GM12865 (cell line): ENCODE measurements around the gene ARHGAP42.
"Not testable (repeated sequence)": the region's sequence is repeated elsewhere in the genome, so short reads cannot be mapped to it uniquely, and the experiment has no call there.

ENCODE experiments used
- DNase-seq: peaks from one replicate; pipeline ENCODE4 v3.0.0; 2010; ENCODE audit warnings: low read depth
- H3K4me3 ChIP-seq: 2 replicates; pipeline ENCODE4 v1.5.1; 2011; ENCODE audit warnings: mild to moderate bottlenecking, low read depth, low read length, control low read depth
- CTCF ChIP-seq: IDR thresholded peaks from 2 replicates; pipeline ENCODE4 v1.5.1; 2011; ENCODE audit warnings: low read length, control low read depth, low read depth, inconsistent platforms; ENCODE audit not compliant: insufficient read depth; ENCODE audit errors: missing control alignments

ARHGAP42 gene

GRCh38 chr11:100883830-100884229, 196.7 kb downstream of the ARHGAP42 start:
- no peak for DNase-seq
- TF ChIP-seq CTCF = no peak
- no peak overlapping the region for H3K4me3 ChIP-seq

- H3K4me3 ChIP-seq = no peak overlapping the region
- no peak for DNase-seq
- TF ChIP-seq CTCF = no peak
Measured at GRCh38 chr11:100887659-100888058, 200.6 kb downstream of the ARHGAP42 start.

DNA sequence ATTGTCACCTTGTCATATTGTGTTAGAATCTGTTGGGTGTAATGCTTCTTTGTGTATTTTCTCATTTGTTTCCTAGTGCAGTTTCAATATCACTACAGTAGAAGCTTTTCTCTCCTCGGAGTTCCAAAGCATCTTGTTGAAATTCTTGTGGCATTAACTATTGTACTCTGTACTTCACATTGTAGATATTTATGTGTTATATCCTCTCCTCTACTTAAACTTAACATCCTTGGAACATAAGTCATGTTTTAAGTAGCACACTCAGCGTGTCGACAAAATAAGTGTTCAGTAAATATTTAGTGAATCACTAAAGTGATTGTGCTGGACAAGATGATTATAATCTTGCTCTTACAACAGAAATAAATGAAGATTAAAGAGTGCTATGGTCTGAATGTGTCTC, 201.7 kb downstream of the ARHGAP42 start:
- no peak overlapping the region for H3K4me3 ChIP-seq
- no peak for DNase-seq
- TF ChIP-seq CTCF = no peak

DNA sequence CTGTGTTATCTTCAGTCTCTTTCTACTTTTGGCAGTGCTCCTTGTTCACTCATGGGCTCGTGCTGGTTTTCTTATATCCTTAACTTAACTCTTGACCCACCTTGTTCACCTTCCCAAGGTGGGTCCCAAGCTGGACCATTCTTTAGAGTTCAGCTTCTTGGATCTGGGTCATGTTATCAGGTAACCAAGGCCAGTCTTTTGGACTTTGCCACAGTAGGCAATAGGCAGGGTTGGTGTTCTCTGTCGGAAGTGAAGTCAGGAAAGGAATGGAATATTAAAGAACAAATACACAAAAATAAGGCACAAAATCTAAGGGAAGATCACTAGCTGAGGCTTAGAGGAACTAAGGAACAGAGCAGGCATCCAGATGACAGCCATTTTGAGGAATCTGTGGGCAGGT, 202.7 kb downstream of the ARHGAP42 start:
- no peak for DNase-seq
- TF ChIP-seq CTCF = no peak
- no peak overlapping the region for H3K4me3 ChIP-seq

DNA sequence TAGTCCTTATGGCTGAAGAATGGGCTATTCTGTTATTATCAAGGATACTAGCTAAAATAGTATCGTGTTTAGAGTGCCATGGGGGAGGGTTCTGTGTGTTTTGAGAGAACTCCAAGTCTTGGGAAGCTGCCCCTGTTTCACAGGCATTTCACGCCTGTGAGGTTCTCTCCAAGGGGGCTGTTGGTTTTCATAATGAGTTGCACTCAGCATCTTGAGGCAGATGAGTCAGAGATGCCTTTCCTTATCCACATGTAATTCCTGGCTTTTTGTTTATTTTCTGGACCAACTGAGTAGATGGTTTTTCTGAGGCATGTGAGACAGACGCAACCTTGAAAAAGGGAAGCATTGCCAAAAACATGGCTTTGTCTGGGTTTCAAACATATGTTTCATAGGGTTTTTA, 203.7 kb downstream of the ARHGAP42 start:
- no peak for TF ChIP-seq CTCF
- no peak overlapping the region for H3K4me3 ChIP-seq
- DNase-seq = no peak

GRCh38 chr11:100892886-100893285, 205.8 kb downstream of the ARHGAP42 start:
- no peak overlapping the region for H3K4me3 ChIP-seq
- no peak for DNase-seq
- TF ChIP-seq CTCF = no peak

DNA sequence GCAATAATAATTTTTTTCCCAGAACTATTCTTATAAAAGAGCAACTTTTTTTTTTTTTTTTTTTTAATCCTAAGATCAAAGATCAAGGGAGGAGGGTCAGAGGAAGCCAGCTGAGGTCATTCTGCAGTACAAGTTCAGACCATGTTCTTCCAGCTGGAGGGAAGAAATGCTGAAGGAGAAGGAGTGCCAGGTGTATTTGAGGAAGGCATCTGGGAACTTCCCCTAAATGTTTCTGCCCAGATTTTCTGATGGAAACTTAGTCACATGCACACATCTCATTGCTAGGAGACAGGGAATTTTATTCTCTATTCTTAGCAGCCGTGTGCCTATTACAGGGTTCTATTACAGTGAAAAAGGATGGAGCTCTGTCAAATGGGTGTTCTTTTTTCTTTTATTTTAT, 208.4 kb downstream of the ARHGAP42 start:
- no peak for DNase-seq
- no peak overlapping the region for H3K4me3 ChIP-seq
- TF ChIP-seq CTCF = no peak

DNA sequence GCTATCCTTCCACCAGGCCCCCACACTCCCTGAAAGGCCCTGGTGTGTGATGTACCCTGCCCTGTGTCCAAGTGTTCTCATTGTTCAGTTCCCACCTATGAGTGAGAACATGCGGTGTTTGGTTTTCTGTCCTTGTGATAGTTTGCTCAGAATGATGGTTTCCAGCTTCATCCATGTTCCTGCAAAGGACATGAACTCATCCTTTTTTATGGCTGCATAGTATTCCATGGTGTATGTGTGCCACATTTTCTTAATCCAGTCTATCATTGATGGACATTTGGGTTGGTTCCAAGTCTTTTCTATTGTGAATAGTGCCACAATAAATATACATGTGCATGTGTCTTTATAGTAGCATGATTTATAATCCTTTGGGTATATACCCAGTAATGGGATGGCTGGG, 208.9 kb downstream of the ARHGAP42 start:
- not testable (repeated sequence) for DNase-seq, H3K4me3 ChIP-seq

DNA sequence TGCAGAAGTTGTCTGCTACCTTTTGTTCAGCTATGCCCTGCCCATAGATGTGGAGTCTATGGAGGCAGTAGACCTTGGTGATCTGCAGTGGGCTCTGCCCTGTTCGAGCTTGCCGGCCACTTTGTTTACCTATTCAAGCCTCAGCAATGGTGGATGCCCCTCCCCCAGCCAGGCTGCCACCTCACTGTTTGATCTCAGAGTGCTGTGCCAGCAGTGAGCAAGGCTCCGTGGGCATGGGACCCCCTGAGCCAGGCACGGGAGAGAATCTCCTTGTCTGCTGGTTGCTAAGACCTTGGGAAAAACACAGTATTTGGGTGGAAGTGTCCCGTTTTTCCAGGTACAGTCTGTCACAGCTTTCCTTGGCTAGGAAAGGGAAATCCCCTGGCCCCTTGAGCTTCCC, 214.4 kb downstream of the ARHGAP42 start:
- H3K4me3 ChIP-seq, DNase-seq: not testable (repeated sequence)
